NCI-H2107 treated with DMSO at 0.1 percent for 48 hours (cell line): ENCODE measurements around the gene FCHO2.

Experiments
- DNase-seq: peaks from one replicate; lab custom pipeline; 2025; ENCODE audit not compliant: unreplicated experiment; lab: John Stamatoyannopoulos, UW

FCHO2 gene

GRCh38 chr5:73111536-73111935, 155.7 kb downstream of the FCHO2 start:
- no peak for DNase-seq

GRCh38 chr5:73112359-73112758, 156.5 kb downstream of the FCHO2 start:
- no peak for DNase-seq

- DNase-seq = no peak
These were observed 158.3 kb downstream of the FCHO2 start for GRCh38 chr5:73114044-73114688.

GRCh38 chr5:73115399-73116051, 159.7 kb downstream of the FCHO2 start:
- no peak for DNase-seq

- DNase-seq = no peak
These were observed 160.7 kb downstream of the FCHO2 start for GRCh38 chr5:73116506-73116905.

- no peak for DNase-seq
These were observed 161.4 kb downstream of the FCHO2 start for GRCh38 chr5:73117088-73117740.

- no peak for DNase-seq
These were observed 162.6 kb downstream of the FCHO2 start for GRCh38 chr5:73118391-73118973.

GRCh38 chr5:73119451-73120157, 163.8 kb downstream of the FCHO2 start:
- no peak for DNase-seq

GRCh38 chr5:73120222-73121118, 164.6 kb downstream of the FCHO2 start, which contains the start of gene TMEM171:
TMEM171 (plus strand) TSS chr5:73120575; CDS start chr5:73123374, 2,799 bp downstream.
- DNase-seq = no peak

GRCh38 chr5:73121119-73121463, 165.2 kb downstream of the FCHO2 start:
- no peak for DNase-seq

GRCh38 chr5:73122875-73123810, 167.3 kb downstream of the FCHO2 start:
- no peak for DNase-seq

- DNase-seq = no peak
These were observed 169.4 kb downstream of the FCHO2 start for GRCh38 chr5:73125289-73125688.

- DNase-seq = no peak
These were observed 170.5 kb downstream of the FCHO2 start for GRCh38 chr5:73126381-73126780.

GRCh38 chr5:73126957-73127356, 171.1 kb downstream of the FCHO2 start:
- DNase-seq = no peak

GRCh38 chr5:73129143-73129542, 173.3 kb downstream of the FCHO2 start:
- no peak for DNase-seq

GRCh38 chr5:73130811-73131210, 175.0 kb downstream of the FCHO2 start:
- no peak for DNase-seq

GRCh38 chr5:73131711-73132425, 176.0 kb downstream of the FCHO2 start:
- no peak for DNase-seq

GRCh38 chr5:73132759-73133158, 176.9 kb downstream of the FCHO2 start:
- DNase-seq = no peak

- no peak for DNase-seq
These were observed 179.2 kb downstream of the FCHO2 start for GRCh38 chr5:73135021-73135420.
